ENCODE data around the gene PANK2. TPM values are rescaled to one million over a fixed set of nuclear protein-coding genes. Genes with fewer than 3 reads are reported as not detected.

PANK2 gene
- polyA plus RNA-seq, 1 experiment, result 32.2 TPM

- H3K9me3 ChIP-seq (ENCODE audit: control insufficient read depth, insufficient read depth, low read length), result no peaks in the 10 kb centered on the region; the same call in 1 of the 2 replicates
- CTCF ChIA-PET, result interaction anchor here (0.6 to 1.0 kb wide), 2 partner anchors 204 to 210 kb away, joined by 3 to 4 read pairs; no protein-coding TSS in a partner anchor
- POLR2A ChIA-PET, result no interaction called here
Observed at GRCh38 chr20:3887876-3888620, 1.1 kb upstream of the PANK2 start.

GRCh38 chr20:3889489-3890397, 556 bp downstream of the PANK2 start:
- TF ChIP-seq, protein P1, sequence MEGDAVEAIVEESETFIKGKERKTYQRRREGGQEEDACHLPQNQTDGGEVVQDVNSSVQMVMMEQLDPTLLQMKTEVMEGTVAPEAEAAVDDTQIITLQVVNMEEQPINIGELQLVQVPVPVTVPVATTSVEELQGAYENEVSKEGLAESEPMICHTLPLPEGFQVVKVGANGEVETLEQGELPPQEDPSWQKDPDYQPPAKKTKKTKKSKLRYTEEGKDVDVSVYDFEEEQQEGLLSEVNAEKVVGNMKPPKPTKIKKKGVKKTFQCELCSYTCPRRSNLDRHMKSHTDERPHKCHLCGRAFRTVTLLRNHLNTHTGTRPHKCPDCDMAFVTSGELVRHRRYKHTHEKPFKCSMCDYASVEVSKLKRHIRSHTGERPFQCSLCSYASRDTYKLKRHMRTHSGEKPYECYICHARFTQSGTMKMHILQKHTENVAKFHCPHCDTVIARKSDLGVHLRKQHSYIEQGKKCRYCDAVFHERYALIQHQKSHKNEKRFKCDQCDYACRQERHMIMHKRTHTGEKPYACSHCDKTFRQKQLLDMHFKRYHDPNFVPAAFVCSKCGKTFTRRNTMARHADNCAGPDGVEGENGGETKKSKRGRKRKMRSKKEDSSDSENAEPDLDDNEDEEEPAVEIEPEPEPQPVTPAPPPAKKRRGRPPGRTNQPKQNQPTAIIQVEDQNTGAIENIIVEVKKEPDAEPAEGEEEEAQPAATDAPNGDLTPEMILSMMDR (IDR thresholded peaks at IDR 0.05; ENCODE audit: low read depth, low read length), result no peak
- ChIA-PET CTCF (interaction anchor here (0.9 kb wide), 1 partner anchor 181 kb away, joined by 3 read pairs; no protein-coding TSS in a partner anchor), POLR2A (no interaction called here)
- H3K27ac ChIP-seq (ENCODE audit: low read depth, low read length), result peak overlapping the region; percentile 52
- no peaks in the 10 kb centered on the region; the same call in 1 of the 2 replicates for H3K9me3 ChIP-seq (ENCODE audit: control insufficient read depth, insufficient read depth, low read length)
- H3K27me3 ChIP-seq (ENCODE audit: control insufficient read depth, insufficient read depth, low read length), result no peaks in the 10 kb centered on the region
- peak overlapping the region; percentile 77 for H3K4me3 ChIP-seq (ENCODE audit: low read depth, low read length)
- DNase-seq (ENCODE audit: low read depth, low spot score), result no peak

More at GRCh38 chr20:3887876-3888620, 1.1 kb upstream of the PANK2 start:
- no peak for DNase-seq (ENCODE audit: low read depth, low spot score)
- TF ChIP-seq, protein P1 (IDR thresholded peaks at IDR 0.05; ENCODE audit: low read depth, low read length), result no peak
- no peaks in the 10 kb centered on the region for H3K27me3 ChIP-seq (ENCODE audit: control insufficient read depth, insufficient read depth, low read length)
- peak overlapping the region; percentile 86 for H3K27ac ChIP-seq (ENCODE audit: low read depth, low read length)
- H3K4me3 ChIP-seq (ENCODE audit: low read depth, low read length), result peak overlapping the region; percentile 92

DNA sequence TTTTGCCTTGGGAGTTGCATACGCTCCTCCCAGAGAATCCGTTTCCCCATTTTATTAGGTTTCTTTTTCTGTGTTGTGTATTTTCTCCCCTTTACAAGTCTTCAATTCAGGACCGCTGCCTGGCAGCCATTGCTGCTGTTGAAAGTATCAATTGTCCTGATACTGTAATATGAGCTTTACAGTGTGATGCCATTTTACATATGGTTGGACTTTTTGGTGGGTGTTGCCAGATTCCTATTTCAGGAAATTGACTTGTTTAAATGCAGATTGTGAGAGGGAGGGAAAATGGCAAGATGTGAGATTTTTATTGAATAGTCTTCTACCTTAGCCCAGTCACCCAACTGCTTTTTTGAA, 1.2 kb downstream of the PANK2 start:
- TF ChIP-seq, protein P1 (IDR thresholded peaks at IDR 0.05; ENCODE audit: low read depth, low read length), result no peak
- DNase-seq (ENCODE audit: low read depth, low spot score), result no peak
- Histone ChIP-seq H3K27me3 (ENCODE audit: control insufficient read depth, insufficient read depth, low read length) (no peaks in the 10 kb centered on the region), H3K4me3 (ENCODE audit: low read depth, low read length) (peak overlapping the region; percentile 77), H3K9me3 (ENCODE audit: control insufficient read depth, insufficient read depth, low read length) (no peaks in the 10 kb centered on the region; the same call in 1 of the 2 replicates), H3K27ac (ENCODE audit: low read depth, low read length) (peak overlapping the region; percentile 52)
- ChIA-PET CTCF (interaction anchor here (0.9 kb wide), 1 partner anchor 180 kb away, joined by 3 read pairs; no protein-coding TSS in a partner anchor), POLR2A (no interaction called here)

DNA sequence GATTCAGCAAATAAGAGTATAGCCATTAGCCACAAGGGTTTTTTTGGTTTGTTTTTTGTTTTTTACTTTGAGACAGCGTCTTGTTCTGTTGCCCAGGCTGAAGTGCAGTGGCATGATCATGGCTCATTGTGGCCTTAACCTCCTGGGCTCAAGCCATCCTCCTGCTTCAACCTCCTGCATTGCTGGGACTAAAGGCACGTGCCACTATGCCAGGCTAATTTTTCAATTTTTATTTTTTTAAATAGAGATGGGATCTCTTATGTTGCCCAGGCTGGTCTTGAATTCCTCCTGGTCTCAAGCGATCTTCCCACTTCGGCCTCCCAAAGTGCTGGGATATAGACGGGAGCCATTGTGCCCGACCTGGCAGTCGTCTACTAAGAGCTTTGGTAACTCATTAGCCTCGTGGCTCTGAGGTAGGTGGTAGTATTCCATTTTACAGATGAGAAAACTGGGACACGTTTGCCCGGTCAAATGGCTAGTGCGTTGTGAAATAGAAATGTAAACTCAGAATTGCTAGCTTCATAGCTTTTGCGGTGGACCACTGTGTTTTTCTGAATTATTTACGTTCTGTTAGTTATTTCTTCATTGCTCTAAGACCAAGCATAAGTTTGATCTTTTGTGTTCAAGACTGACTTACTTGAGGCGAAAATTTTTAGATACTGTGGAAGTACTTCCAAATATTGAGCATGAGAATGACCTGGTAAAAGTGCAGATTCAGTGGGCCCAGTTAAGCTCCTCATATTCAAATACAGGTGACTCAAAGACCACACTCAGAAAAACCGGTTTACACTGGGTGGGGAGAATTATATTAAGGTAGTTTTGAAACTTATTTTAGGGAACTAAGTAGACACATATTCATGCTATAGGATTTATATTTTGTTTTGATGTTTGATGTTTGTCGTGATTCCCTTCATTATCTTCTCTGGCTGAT, 2.1 kb downstream of the PANK2 start:
- TF ChIP-seq, protein P1 (IDR thresholded peaks at IDR 0.05; ENCODE audit: low read depth, low read length), result no peak
- ChIA-PET POLR2A (no interaction called here), CTCF (no interaction called here)
- H3K4me3 ChIP-seq (ENCODE audit: low read depth, low read length), result peak overlapping the region; percentile 77
- H3K27ac ChIP-seq (ENCODE audit: low read depth, low read length), result no peak overlapping the region
- DNase-seq (ENCODE audit: low read depth, low spot score), result no peak
- no peaks in the 10 kb centered on the region for H3K27me3 ChIP-seq (ENCODE audit: control insufficient read depth, insufficient read depth, low read length)
- no peaks in the 10 kb centered on the region; the same call in 1 of the 2 replicates for H3K9me3 ChIP-seq (ENCODE audit: control insufficient read depth, insufficient read depth, low read length)

Measured in AG04450 (cell line).